Natural killer cell (primary cell): Measurements from ENCODE around the gene SF3B2. TPM values are rescaled to one million over a fixed set of nuclear protein-coding genes. Genes with fewer than 3 reads are reported as not detected.

Experiments
- ATAC-seq, 3 donors: fragments of 150-1000 bp in 2 of 3; fragments of 200-7000 bp in 1 of 3; cut with Tn5 transposase; 1 replicate in 1 of 3; 2 replicates in 2 of 3; pipeline ENCODE4 v1.10.0; 2021; ENCODE audit warnings: mild to moderate bottlenecking in 2 of 3, moderate library complexity in 2 of 3
- DNase-seq, 2 donors: peaks; one replicate each; pipeline versions ENCODE4 v3.0.0 to v3.0.0-alpha.2; 2013 to 2021; ENCODE audit warnings: mixed read lengths in 1 of 2
- H3K27ac ChIP-seq: one replicate; pipeline ENCODE4 v1.5.1; 2013; ENCODE audit warnings: mild to moderate bottlenecking, low read length
- H3K27me3 ChIP-seq: one replicate; pipeline ENCODE4 v1.6.1; 2013; ENCODE audit warnings: low read length; ENCODE audit not compliant: control insufficient read depth, insufficient read depth
- H3K36me3 ChIP-seq: one replicate; pipeline ENCODE4 v1.6.1; 2013; ENCODE audit warnings: low read length; ENCODE audit not compliant: control insufficient read depth, insufficient read depth
- H3K4me1 ChIP-seq: one replicate; pipeline ENCODE4 v1.6.1; 2013; ENCODE audit warnings: low read length; ENCODE audit not compliant: control insufficient read depth, insufficient read depth
- H3K4me3 ChIP-seq: one replicate; pipeline ENCODE4 v1.5.1; 2013; ENCODE audit warnings: low read length
- H3K9me3 ChIP-seq: one replicate; pipeline ENCODE4 v1.6.1; 2013; ENCODE audit warnings: low read length; ENCODE audit not compliant: control insufficient read depth, insufficient read depth
- H3K27ac Mint-ChIP-seq, 2 donors: one replicate each; pipeline ENCODE4 v1.8.0; 2022; ENCODE audit warnings: mild to moderate bottlenecking in 2 of 2, mixed read lengths in 2 of 2, moderate library complexity in 1 of 2
- H3K27me3 Mint-ChIP-seq, 2 donors: one replicate each; pipeline ENCODE4 v1.8.0; 2022; ENCODE audit warnings: low read depth in 2 of 2, mixed read lengths in 2 of 2
- H3K36me3 Mint-ChIP-seq: one replicate; pipeline ENCODE4 v1.8.0; 2022; ENCODE audit warnings: mixed read lengths
- H3K4me1 Mint-ChIP-seq, 2 donors: one replicate each; pipeline ENCODE4 v1.8.0; 2022; ENCODE audit warnings: mixed read lengths in 2 of 2
- H3K4me3 Mint-ChIP-seq: one replicate; pipeline ENCODE4 v1.8.0; 2022; ENCODE audit warnings: mild to moderate bottlenecking, moderate library complexity, mixed read lengths
- H3K9me3 Mint-ChIP-seq, 2 donors: one replicate each; pipeline ENCODE4 v1.8.0; 2022; ENCODE audit warnings: mixed read lengths in 2 of 2
- CTCF ChIP-seq: fragments of 200-600 bp; IDR thresholded peaks from one replicate; pipeline ENCODE4 v1.8.0; 2022; ENCODE audit warnings: antibody characterized with exemption
- WGBS: methylation state at CpG from one replicate; pipeline ENCODE4 v1.1.7; 2013; ENCODE audit warnings: missing lambda C conversion rate; ENCODE audit not compliant: insufficient coverage; 5-methylcytosine and 5-hydroxymethylcytosine counted together
- intact Hi-C: fragments of 100-400 bp; cut with micrococcal nuclease; formaldehyde crosslinking; loops from one replicate; pipeline ENCODE4 v1.14.2; 2022
- total RNA-seq, 4 donors: library from RNA; stranded (reverse); fragments of 120-200 nt in 1 of 4; gene quantifications; one replicate each; pipeline versions ENCODE4 v1.2.3 to v1.2.4, GENCODE V29; 2013 to 2022

Gene SF3B2
- total RNA-seq, 3 donors from 2014 or later (not counting 1 experiment from before 2014, with no cell fraction given): 249 to 269 (median 253) TPM

- no peak for TF ChIP-seq CTCF
- no peak overlapping the region for H3K4me3 ChIP-seq
- no peak overlapping the region for H3K4me3 Mint-ChIP-seq
- no peaks in the 10 kb centered on the region for H3K36me3 Mint-ChIP-seq
- peaks cover 12% of the 10 kb centered on the region in 2 donors for H3K4me1 Mint-ChIP-seq
- DNase-seq (no peak), ATAC-seq (no peak)
- peaks cover 0 to 4% of the 10 kb centered on the region in 2 donors for H3K27me3 Mint-ChIP-seq
- H3K27me3 ChIP-seq: peaks cover 3% of the 10 kb centered on the region
- no peaks in the 10 kb centered on the region for H3K9me3 ChIP-seq
- intact Hi-C loops: no loop called here
- H3K27ac ChIP-seq: no peak overlapping the region
- H3K4me1 ChIP-seq: peaks cover 10% of the 10 kb centered on the region
- H3K36me3 ChIP-seq: no peaks in the 10 kb centered on the region
- H3K9me3 Mint-ChIP-seq: no peaks in the 10 kb centered on the region
- H3K27ac Mint-ChIP-seq: no peak overlapping the region
- 96% methylated on average over 88 of the region's 88 CpGs for WGBS
Measured at GRCh38 chr11:66042996-66043906, 8.9 kb upstream of the SF3B2 start.

- Mint-ChIP-seq H3K9me3 (no peaks in the 10 kb centered on the region), H3K27ac (peak overlapping the region; percentile 58 to 81), H3K4me3 (no peak overlapping the region), H3K36me3 (no peaks in the 10 kb centered on the region), H3K27me3 (peaks cover 0 to 11% of the 10 kb centered on the region in 2 donors), H3K4me1 (peaks cover 12% of the 10 kb centered on the region in 2 donors)
- 59% methylated on average over 6 of the region's 6 CpGs for WGBS
- no peaks in the 10 kb centered on the region for H3K36me3 ChIP-seq
- H3K4me3 ChIP-seq: no peak overlapping the region
- peaks cover 3% of the 10 kb centered on the region for H3K27me3 ChIP-seq
- no peaks in the 10 kb centered on the region for H3K9me3 ChIP-seq
- peak; percentile 61 to 76 (median 72) for ATAC-seq
- H3K27ac ChIP-seq: peak overlapping the region; percentile 35
- TF ChIP-seq CTCF: no peak
- H3K4me1 ChIP-seq: peaks cover 10% of the 10 kb centered on the region
- peak in 1 of 2 donors; percentile 30 for DNase-seq
- intact Hi-C loops: no loop called here
Measured at GRCh38 chr11:66044757-66045156, 7.4 kb upstream of the SF3B2 start.

- Histone ChIP-seq H3K27ac (peak overlapping the region; percentile 35), H3K4me1 (peaks cover 10% of the 10 kb centered on the region), H3K9me3 (no peaks in the 10 kb centered on the region), H3K27me3 (peaks cover 3% of the 10 kb centered on the region), H3K4me3 (no peak overlapping the region), H3K36me3 (no peaks in the 10 kb centered on the region)
- 22% methylated on average over 11 of the region's 11 CpGs for whole genome bisulfite sequencing
- no peak overlapping the region for H3K4me3 Mint-ChIP-seq
- intact Hi-C loops: no loop called here
- H3K27ac Mint-ChIP-seq: peak overlapping the region; percentile 58 to 81
- peak; percentile 91 for TF ChIP-seq CTCF
- no peaks in the 10 kb centered on the region for H3K36me3 Mint-ChIP-seq
- DNase-seq (peak; percentile 77 to 93), ATAC-seq (peak; percentile 86 to 96 (median 90))
- peaks cover 12% of the 10 kb centered on the region in 2 donors for H3K4me1 Mint-ChIP-seq
- no peaks in the 10 kb centered on the region for H3K9me3 Mint-ChIP-seq
- peaks cover 0 to 11% of the 10 kb centered on the region in 2 donors for H3K27me3 Mint-ChIP-seq
Measured at GRCh38 chr11:66045177-66045639, 7.0 kb upstream of the SF3B2 start.
